HG03196 (cell line): ENCODE data around the gene HDHD5.

Experiments
- ATAC-seq: cut with Tn5 transposase; IDR thresholded peaks from one replicate; pipeline ENCODE4 v1.9.1; 2021; ENCODE audit not compliant: unreplicated experiment

HDHD5 gene

DNA sequence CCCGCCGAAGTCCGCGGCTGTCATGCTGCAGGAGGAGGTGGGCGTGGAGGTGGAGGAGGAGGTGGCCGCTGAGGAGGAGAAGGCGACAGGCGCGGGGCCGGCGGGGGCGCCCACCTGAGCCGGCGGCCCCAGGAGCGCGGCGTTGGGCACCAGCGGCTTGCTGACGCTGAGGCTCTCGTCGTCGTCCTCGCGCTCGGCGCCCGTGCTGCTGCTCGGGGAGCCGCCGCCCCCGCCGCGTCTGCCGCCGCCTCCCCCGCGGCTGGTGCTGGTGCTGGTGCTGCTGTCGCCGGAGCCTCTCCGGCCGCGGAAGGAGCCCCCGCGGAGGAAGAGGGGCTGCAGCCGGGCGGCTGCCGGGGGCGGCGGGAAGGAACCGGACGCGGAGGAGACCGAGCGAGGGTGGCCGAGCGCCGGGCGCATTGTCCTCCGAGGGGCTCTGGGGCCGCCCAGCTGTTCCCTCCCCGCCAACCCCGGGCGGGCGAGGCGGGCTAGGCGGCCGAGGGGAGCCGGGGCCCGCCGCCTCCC is 38.3 kb downstream of the HDHD5 start:
- no peak for ATAC-seq

DNA sequence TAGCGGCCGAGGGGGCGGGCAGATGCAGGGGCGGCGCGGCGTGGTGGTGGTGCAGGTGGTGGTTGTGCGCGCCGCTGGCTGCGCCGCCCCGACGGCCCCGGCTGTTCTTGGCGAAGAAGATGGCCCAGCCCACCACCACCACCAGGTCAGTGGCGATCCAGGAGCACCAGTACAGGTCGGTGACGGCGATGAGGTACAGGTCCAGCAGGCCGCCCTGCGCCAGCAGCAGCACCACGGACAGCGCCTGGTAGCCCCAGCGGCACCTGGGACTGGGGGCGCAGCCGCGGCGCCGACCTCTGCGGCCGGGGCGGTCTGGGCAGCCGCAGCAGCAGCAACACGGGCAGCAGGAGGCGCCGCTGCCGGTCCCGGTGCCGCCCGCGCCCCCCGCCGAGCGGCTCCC is 38.8 kb downstream of the HDHD5 start:
- no peak for ATAC-seq

DNA sequence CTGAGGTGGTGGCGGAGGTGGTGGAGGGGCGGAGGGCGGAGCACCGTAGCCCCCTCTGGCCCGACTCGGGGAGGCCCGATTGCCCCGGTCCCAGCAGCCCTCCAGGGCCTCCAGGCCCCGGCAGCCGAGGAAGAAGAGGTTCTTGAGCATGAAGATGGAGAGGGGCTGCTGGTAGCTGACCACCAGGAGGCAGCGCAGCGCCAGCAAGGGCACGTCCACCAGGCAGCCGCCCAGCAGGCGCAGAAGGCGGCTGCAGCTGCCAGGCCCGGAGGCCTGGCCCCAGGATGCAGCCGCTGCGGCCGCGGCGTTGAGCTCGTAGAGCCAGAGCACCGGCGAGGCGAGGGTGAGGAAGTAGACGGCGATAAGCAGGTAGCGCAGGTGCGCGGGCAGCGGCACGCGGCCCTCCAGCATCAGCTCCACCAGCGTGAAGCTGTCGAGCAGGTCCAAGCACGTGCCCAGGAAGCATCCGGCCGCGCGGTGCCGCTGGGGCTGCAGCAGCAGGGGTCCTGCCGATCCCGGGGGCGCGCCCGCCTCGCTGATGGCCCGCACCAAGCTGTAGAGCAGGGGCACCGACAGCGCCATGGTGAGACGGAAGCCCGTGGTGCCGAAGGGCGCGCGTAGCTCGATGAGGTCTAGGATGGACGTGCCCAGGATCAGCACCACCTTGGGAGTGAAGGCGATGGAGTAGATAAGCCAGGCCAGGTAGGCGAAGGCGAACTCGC is 39.4 kb downstream of the HDHD5 start:
- no peak for ATAC-seq

DNA sequence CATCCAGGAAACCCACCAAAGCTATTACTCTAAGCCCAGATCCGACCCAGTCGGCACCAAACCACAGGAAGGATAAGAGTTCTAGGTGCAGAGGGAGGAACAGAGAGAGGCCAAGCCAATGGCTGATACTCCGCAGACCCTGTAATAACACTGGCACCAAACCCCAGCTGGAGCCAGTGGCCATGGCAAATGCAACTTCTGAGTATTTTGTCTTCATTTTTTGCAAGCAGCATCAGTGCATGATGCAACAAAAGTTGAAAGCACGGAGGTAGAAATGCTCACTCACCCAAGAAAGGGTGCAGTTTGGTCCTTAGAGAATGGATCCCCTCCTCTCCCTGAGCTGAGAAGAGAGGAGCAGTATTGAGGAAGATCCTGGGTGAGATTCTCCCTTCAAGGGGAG is 40.7 kb downstream of the HDHD5 start:
- ATAC-seq: no peak

- ATAC-seq: no peak
Measured at GRCh38 chr22:17117890-17118289, 41.2 kb downstream of the HDHD5 start.

GRCh38 chr22:17117400-17117799 is 41.7 kb downstream of the HDHD5 start:
- no peak for ATAC-seq

DNA sequence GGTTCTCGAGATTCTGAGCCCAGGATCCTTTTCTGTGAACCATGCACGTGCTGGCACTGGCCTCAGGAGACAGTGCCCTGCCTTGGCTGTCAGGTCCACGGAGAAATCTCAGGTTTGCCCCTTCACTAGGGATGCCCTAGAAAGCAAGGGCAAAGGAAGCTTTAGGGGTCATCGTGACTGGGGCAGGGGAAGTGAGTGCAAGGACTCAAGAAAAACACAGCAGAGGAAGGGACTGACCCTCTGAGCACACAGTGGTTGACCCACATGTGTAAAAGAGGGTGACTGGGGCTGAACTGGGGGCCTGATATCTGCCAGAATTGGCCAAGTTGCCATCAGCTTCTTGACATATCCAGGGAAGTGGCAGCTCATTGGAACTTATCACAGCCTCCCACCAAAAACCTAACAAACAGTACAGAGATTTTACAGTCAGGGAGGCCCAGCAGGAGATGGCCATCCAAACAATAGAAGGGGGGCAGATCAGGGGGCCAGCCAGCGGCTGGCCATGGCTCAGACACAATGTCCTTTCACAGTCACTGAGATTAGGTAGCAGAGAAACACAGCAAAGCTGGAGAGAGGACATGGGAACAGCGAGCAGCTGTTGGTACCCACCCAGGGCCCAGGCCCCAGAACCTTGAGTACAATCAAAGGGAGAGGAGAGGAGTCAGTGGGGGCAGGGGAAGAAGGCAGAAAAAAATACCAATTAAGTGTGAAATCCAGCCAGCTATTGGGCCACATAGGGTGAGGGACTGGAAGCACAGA is 42.3 kb downstream of the HDHD5 start:
- no peak for ATAC-seq

DNA sequence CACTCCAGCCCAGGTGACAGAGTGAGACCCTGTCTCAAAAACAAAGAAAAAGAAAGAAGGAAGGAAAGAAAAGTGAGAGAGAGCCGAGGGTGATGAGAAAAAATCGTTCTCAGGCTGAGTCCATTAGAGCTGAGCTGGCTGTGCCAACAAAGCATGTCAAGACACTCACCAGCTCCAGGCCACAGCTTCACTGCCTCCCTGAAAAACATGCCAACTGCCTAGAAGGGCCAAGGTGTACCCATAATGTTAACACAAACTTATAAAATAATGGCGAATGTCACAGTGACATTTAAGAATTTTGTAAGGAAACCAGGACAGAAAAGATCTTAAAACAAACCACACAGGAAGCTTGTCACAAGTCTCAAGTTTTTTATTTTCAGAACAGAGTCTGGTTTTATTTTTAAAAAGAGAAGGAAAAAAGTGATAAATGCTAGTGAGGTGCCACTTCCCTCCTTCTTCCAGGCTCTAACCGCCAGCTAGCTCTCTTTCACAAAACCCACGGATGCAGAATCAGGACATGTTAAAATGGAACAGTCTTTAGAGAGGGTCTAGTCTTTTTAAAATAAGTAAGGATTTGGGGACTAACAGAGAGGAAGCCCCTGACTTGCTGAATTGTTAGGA is 43.0 kb downstream of the HDHD5 start:
- no peak for ATAC-seq

- no peak for ATAC-seq
Measured at GRCh38 chr22:17115236-17115635, 43.8 kb downstream of the HDHD5 start.

DNA sequence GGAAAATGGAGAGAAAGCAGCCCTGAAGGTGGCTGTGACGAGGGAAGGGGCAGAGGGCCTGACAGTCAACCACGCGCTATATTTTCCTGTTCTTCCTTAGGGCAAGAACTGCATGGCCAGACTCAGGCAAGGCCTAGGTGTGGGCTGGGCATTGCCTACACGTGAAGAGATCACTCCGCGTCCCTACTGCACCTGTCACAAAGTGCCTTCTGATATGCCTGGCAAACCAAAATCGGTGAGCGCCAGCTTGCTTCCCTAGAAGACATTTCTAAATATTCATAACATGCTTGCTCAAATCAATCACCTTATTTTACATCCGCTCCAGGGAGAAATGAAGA is 44.2 kb downstream of the HDHD5 start:
- no peak for ATAC-seq

DNA sequence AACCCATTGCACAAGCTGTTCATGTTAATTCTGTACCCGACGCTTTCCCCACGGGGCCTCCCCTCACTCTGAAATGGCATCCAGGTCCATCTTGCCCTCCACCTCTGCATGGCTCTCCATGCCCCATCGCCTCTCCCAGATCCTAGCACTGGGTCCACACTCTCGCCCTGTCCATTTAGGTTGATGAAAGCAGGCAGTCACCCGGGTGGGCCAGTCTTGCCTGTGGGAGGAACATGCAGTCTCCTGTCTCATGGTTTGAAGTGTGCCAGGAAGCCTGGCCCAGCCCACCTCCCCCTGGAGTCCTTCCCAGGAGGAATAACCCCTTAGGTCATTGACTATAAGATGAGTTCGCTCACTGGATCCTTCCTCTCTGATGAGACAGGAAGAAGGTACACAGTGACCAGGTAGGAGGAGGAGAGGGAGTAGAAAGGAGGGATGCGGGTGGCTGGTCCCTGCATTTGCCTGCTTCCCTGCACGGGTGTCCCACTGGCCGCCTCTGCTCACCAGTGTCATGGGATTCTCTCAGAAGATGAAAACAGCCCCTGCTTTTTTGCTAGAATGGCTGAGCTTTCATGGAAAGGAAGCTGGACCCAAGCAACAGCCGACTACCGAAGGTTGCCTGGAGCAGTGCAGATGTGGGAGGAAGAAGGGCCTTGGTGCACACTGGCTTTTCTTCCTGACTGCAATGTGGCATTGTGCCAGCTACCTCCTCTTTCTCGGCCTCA is 44.7 kb downstream of the HDHD5 start:
- no peak for ATAC-seq

GRCh38 chr22:17113600-17113999 is 45.5 kb downstream of the HDHD5 start:
- no peak for ATAC-seq

DNA sequence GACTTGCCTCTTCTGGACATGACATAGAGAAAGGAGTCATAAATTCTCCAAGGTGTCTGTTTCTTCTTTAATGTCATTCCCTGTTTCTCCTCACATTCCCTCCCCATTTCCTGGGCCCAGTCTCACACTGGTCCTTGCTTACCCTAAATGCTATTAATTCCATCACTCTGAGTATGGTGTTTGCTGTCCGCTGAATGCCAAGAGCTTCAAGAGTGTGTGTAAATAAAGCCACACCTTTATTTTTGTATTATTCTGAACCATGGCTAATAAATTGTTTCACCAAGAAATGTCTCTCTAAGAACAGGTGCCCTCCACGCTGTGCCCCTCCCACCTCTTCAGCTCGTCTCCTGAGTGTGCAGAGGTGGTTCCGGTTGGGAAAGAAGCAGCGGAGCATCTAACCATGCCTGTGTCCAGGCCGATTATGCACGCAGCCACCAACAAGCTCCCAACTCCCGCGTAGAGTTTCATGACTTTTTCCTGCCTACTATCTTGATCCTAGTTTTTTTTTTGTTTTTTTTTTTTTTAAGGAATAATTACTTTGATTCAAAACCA is 46.5 kb downstream of the HDHD5 start:
- ATAC-seq: no peak

- ATAC-seq: no peak
Measured at GRCh38 chr22:17110791-17111550, 48.1 kb downstream of the HDHD5 start.

GRCh38 chr22:17109976-17110375 is 49.1 kb downstream of the HDHD5 start:
- no peak for ATAC-seq

- ATAC-seq: no peak
Measured at GRCh38 chr22:17109113-17109865, 49.8 kb downstream of the HDHD5 start.

DNA sequence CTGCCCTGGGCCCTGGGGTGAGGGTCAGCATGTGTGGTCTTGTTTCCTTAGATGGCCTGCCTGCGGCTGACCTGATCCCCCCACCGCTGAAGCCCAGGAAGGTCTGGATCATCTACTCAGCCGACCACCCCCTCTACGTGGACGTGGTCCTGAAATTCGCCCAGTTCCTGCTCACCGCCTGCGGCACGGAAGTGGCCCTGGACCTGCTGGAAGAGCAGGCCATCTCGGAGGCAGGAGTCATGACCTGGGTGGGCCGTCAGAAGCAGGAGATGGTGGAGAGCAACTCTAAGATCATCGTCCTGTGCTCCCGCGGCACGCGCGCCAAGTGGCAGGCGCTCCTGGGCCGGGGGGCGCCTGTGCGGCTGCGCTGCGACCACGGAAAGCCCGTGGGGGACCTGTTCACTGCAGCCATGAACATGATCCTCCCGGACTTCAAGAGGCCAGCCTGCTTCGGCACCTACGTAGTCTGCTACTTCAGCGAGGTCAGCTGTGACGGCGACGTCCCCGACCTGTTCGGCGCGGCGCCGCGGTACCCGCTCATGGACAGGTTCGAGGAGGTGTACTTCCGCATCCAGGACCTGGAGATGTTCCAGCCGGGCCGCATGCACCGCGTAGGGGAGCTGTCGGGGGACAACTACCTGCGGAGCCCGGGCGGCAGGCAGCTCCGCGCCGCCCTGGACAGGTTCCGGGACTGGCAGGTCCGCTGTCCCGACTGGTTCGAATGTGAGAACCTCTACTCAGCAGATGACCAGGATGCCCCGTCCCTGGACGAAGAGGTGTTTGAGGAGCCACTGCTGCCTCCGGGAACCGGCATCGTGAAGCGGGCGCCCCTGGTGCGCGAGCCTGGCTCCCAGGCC is 50.6 kb downstream of the HDHD5 start:
- ATAC-seq: no peak

GRCh38 chr22:17107547-17107810 is 51.6 kb downstream of the HDHD5 start:
- ATAC-seq: no peak
